Activated CD4-positive, CD25-positive, alpha-beta regulatory T cell (primary cell): ENCODE results near the gene CDH2.

ENCODE experiments used
- DNase-seq, 4 experiments: peaks; one replicate each; lab custom pipeline; 2025; lab: John Stamatoyannopoulos, UW

The CDH2 gene

DNA sequence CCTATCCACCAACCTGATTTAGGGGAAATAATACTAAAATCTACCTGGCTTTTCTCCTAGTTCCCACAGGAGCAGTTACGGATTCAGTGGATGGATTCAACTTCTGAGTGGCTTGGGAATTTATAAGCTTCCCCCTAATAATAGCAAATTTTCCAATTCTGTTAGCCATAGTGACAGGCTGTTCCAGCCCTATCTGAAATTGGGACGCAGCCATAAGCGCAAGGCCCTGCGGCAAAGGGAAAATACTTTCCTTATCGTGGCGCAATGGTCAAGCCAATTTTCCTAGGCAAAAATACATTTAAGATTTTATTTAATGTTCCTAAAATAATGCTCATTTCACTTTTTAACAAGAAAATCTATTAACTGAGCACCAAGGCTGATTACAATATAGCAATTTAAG is 49.7 kb downstream of the CDH2 start:
- no peak for DNase-seq

- DNase-seq: no peak
Measured at GRCh38 chr18:28126768-28127167, 50.2 kb downstream of the CDH2 start.

DNA sequence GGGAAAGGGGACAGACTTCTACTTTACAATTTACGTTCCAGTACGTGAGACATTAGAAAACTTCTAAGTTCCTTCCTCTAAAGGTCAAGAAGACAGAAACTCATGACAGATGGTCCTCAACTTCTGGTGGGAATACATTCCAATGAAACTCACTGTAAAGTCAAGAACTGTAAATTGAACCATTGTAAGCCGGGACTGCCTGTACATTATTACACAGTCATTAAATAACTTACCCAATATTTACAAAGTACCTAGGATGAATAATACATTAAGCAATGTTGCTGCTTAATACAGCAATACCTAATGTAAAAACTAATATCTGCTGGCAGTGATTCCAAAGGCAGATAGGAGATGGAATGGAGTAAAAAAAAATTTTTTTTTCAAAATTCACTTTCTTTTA is 51.9 kb downstream of the CDH2 start:
- DNase-seq: no peak

DNA sequence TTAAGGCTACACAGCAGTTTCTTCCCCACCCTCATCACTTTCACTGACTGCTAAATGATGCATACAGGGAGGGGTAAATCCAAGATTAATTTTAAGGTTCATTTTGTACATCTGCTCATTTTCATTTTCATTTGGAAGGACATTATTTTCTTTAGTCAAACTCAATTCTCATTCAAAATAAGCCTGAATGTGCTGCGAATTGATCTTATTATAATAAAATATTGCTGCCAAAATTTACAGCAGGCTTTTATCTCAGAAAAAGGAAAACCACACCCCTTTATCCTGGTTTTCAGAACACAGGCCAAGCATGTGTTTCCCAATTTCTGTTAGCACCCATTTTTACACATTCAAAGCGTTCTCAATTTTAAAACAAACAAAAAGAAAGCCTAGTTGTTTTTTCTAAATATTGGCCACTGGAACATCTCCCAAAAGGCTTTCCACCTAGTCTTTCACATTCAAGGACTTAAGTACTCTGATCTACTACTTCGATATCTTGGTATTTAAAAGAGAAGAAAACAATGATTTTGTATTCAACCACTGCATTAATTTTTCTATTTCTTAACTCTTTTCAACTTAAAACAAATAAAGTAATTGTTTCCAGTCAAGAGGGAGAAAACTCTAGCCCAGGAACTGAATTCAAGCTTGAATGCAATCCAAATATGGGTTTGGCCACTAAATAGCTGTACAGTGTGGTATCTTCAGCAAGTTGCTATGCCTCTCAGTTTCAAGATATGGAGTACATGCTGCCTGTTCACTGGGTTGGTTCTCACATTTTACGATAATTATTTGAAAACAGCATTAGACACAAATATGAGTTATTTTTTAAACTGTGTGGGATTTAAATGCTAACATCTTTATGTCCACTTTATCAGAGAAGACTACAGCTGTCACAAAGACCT is 52.5 kb downstream of the CDH2 start:
- no peak for DNase-seq

- DNase-seq: no peak
Measured at GRCh38 chr18:28123401-28124030, 53.4 kb downstream of the CDH2 start.

GRCh38 chr18:28120828-28121515 is 56.0 kb downstream of the CDH2 start:
- no peak for DNase-seq

GRCh38 chr18:28116461-28116860 is 60.5 kb downstream of the CDH2 start:
- no peak for DNase-seq

- DNase-seq: no peak
Measured at GRCh38 chr18:28115149-28115550, 61.8 kb downstream of the CDH2 start.

GRCh38 chr18:28114472-28114871 is 62.5 kb downstream of the CDH2 start:
- no peak for DNase-seq

- DNase-seq: no peak
Measured at GRCh38 chr18:28113271-28114029, 63.5 kb downstream of the CDH2 start.

- DNase-seq: no peak
Measured at GRCh38 chr18:28112056-28112470, 64.9 kb downstream of the CDH2 start.

DNA sequence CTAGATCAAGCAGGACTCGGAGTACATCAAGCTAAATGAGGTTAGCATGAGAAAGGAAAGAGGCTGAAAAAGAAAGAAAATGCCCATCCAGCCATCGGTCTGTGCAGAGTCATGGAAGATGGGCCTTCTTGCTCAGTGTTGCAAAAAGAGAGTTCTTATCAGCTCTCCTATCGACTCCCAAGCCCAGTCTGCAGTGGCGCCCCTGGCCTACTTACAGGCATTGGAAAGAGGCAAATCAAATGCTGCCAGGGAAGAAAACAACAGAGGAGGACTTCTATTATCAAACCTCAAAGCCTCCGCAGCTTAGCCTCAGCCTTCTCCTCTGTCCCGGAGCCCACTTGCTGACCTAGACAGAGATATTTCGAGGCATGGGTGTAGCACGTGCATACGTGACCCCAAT is 66.0 kb downstream of the CDH2 start:
- no peak for DNase-seq

- DNase-seq: no peak
Measured at GRCh38 chr18:28109781-28110560, 67.0 kb downstream of the CDH2 start.

GRCh38 chr18:28108814-28109213 is 68.1 kb downstream of the CDH2 start:
- DNase-seq: no peak

GRCh38 chr18:28108254-28108653 is 68.7 kb downstream of the CDH2 start:
- no peak for DNase-seq

DNA sequence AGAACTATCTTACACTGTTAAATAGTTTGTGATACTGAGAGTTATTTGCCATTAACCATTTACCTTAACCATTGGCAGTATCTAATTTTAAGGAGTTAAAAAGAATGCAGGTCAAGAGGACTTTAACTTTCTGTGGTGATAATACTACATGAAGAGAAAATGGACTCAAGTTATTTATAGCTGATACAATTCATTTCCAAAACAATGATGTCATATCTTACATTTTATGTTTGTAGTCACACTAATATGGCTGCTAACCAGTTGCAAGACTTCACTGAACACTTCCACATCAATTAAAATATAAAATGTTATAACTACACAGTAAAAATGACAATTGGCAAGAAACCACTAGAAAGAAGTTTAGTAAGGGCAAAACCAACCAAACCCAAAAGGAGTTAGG is 77.7 kb downstream of the CDH2 start:
- no peak for DNase-seq

DNA sequence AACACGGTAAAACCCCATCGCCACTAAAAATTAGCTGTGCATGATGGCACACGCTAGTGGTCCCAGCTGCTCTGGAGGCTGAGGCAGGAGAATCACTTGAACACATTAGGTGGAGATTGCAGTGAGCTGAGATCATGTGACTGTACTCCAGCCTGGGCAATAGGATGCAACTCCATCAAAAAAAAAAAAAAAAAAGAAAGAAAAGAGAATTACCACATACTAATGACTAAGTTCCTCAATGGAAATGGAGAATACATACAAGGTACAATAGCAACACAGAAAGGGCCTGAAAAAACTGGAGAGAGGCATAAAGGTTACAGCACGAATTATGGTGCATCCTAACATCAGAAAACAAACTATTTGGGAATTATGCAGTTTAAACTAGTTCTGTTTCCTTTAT is 81.3 kb downstream of the CDH2 start:
- no peak for DNase-seq

DNA sequence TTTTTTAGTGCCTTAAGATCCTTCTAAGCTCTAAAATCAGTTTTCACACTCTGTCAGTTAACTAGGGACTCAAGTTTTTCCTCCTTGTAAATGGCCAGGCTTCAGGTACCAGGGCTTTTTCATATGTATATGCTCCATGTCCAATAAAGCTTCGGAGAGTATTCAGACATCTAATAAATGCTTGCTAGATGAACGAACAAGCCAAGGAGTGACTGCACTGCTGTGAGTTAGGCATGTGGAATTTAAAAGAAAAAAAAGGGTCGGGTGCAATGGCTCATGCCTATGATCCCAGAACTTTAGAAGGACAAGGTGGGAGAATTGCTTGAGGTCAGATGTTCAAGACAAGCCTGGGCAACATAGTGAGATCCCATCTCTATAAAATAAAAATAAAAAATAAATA is 81.9 kb downstream of the CDH2 start:
- no peak for DNase-seq

- DNase-seq: no peak
Measured at GRCh38 chr18:28091197-28091596, 85.7 kb downstream of the CDH2 start.

GRCh38 chr18:28088477-28088876 is 88.5 kb downstream of the CDH2 start:
- no peak for DNase-seq
